CD4-positive, CD25-positive, alpha-beta regulatory T cell (primary cell): Measurements from ENCODE around the gene NDRG2. TPM values are rescaled to one million over a fixed set of nuclear protein-coding genes. Genes with fewer than 3 reads are reported as not detected.

Experiments used
- ATAC-seq, 2 donors: fragments of 150-1000 bp; cut with Tn5 transposase; one replicate each; pipeline ENCODE4 v1.10.0; 2021; ENCODE audit warnings: low read depth in 2 of 2, moderate number of reproducible peaks in 2 of 2, moderate library complexity in 1 of 2
- DNase-seq, 3 donors: peaks; one replicate each; pipeline versions ENCODE4 v3.0.0 to v3.0.0-alpha.2; 2012 to 2022; ENCODE audit warnings: mixed read lengths in 1 of 3
- H3K27ac ChIP-seq: one replicate; pipeline ENCODE4 v1.7.0; 2013; ENCODE audit warnings: mild to moderate bottlenecking, low read length; ENCODE audit not compliant: insufficient read depth, poor library complexity, severe bottlenecking
- H3K27me3 ChIP-seq: one replicate; pipeline ENCODE4 v1.7.0; 2013; ENCODE audit warnings: low read length; ENCODE audit not compliant: control insufficient read depth, insufficient read depth
- H3K36me3 ChIP-seq: one replicate; pipeline ENCODE4 v1.7.0; 2013; ENCODE audit warnings: mild to moderate bottlenecking, low read length, moderate library complexity; ENCODE audit not compliant: control insufficient read depth, insufficient read depth
- H3K4me1 ChIP-seq: 2 replicates; pipeline ENCODE4 v1.7.0; 2013; ENCODE audit warnings: mild to moderate bottlenecking, low read length; ENCODE audit not compliant: insufficient read depth, control insufficient read depth, poor library complexity, severe bottlenecking
- H3K4me3 ChIP-seq: one replicate; pipeline ENCODE4 v1.7.0; 2013; ENCODE audit warnings: low read depth, mild to moderate bottlenecking, low read length, moderate library complexity
- H3K9me3 ChIP-seq, 2 experiments: 1 replicate in 1 of 2; 2 replicates in 1 of 2; pipeline ENCODE4 v1.7.0; 2013; ENCODE audit warnings: low read length in 2 of 2, mild to moderate bottlenecking in 1 of 2, moderate library complexity in 1 of 2; ENCODE audit not compliant: control insufficient read depth in 2 of 2
- H3K27ac Mint-ChIP-seq, 3 donors: one replicate each; pipeline ENCODE4 v1.8.0; 2020 to 2022; ENCODE audit warnings: mild to moderate bottlenecking in 3 of 3, mixed read lengths in 3 of 3, moderate library complexity in 2 of 3
- H3K27me3 Mint-ChIP-seq: one replicate; pipeline ENCODE4 v1.8.0; 2022; ENCODE audit warnings: mild to moderate bottlenecking, mixed read lengths
- H3K36me3 Mint-ChIP-seq: one replicate; pipeline ENCODE4 v1.8.0; 2020; ENCODE audit warnings: mixed read lengths
- H3K4me1 Mint-ChIP-seq, 4 donors: one replicate each; pipeline ENCODE4 v1.8.0; 2020 to 2022; ENCODE audit warnings: mixed read lengths in 4 of 4, mild to moderate bottlenecking in 1 of 4
- H3K4me3 Mint-ChIP-seq, 4 donors: one replicate each; pipeline ENCODE4 v1.8.0; 2020 to 2022; ENCODE audit warnings: mild to moderate bottlenecking in 4 of 4, mixed read lengths in 4 of 4, moderate library complexity in 3 of 4
- H3K9me3 Mint-ChIP-seq, 7 donors: one replicate each; pipeline ENCODE4 v1.8.0; 2020 to 2022; ENCODE audit warnings: mixed read lengths in 7 of 7, mild to moderate bottlenecking in 3 of 7, moderate library complexity in 2 of 7
- polyA plus RNA-seq, 4 donors: library from polyadenylated mRNA; unstranded; fragments of 300-500 nt; fragmentation: Illumina TruSeq; gene quantifications; one replicate each; pipeline ENCODE4 v1.2.3, GENCODE V29; 2021
- total RNA-seq: library from RNA; stranded (reverse); gene quantifications from one replicate; pipeline ENCODE4 v1.2.3, GENCODE V29; 2022

NDRG2 gene
- total and polyA plus RNA-seq, 5 donors from 2014 or later = 13.3 to 19.6 (median 17.2) TPM

GRCh38 chr14:20970647-20970982 is 54.2 kb downstream of the NDRG2 start:
- peak overlapping the region in 2 of 3 donors; percentile 15 to 77 for H3K27ac Mint-ChIP-seq
- no peak overlapping the region for H3K27ac ChIP-seq
- peaks cover 15% of the 10 kb centered on the region for H3K4me1 ChIP-seq
- peaks cover 6 to 12% (median 11%) of the 10 kb centered on the region in 4 donors for H3K4me1 Mint-ChIP-seq
- H3K9me3 ChIP-seq = no peaks in the 10 kb centered on the region
- no peaks in the 10 kb centered on the region for H3K36me3 ChIP-seq
- peaks cover 0 to 2% (median 0%) of the 10 kb centered on the region in 7 donors for H3K9me3 Mint-ChIP-seq
- no peaks in the 10 kb centered on the region for H3K36me3 Mint-ChIP-seq
- peaks cover 56% of the 10 kb centered on the region for H3K27me3 Mint-ChIP-seq
- DNase-seq (no peak), ATAC-seq (no peak)
- peak overlapping the region; percentile 86 to 90 (median 88) for H3K4me3 Mint-ChIP-seq
- peak overlapping the region; percentile 78 for H3K4me3 ChIP-seq
- peaks cover 37% of the 10 kb centered on the region for H3K27me3 ChIP-seq

- no peak overlapping the region for H3K4me3 Mint-ChIP-seq
- peaks cover 0 to 2% (median 0%) of the 10 kb centered on the region in 7 donors for H3K9me3 Mint-ChIP-seq
- H3K27ac Mint-ChIP-seq = no peak overlapping the region
- H3K36me3 Mint-ChIP-seq = no peaks in the 10 kb centered on the region
- H3K27me3 ChIP-seq = peaks cover 42% of the 10 kb centered on the region
- H3K27ac ChIP-seq = no peak overlapping the region
- H3K4me1 Mint-ChIP-seq = peaks cover 6 to 12% (median 11%) of the 10 kb centered on the region in 4 donors
- H3K36me3 ChIP-seq = no peaks in the 10 kb centered on the region
- peaks cover 68% of the 10 kb centered on the region for H3K27me3 Mint-ChIP-seq
- no peak for DNase-seq
- ATAC-seq = no peak
- H3K4me3 ChIP-seq = no peak overlapping the region
- H3K4me1 ChIP-seq = peaks cover 15% of the 10 kb centered on the region
- H3K9me3 ChIP-seq = no peaks in the 10 kb centered on the region
These were observed 55.5 kb downstream of the NDRG2 start for GRCh38 chr14:20969336-20969735.

Other genes starting within 250 kb of the NDRG2 start
- gene RNASE6, start 243.8 kb downstream of the NDRG2 start, total RNA-seq = 1.3 TPM
- gene RNASE6, start 243.8 kb downstream of the NDRG2 start, polyA plus RNA-seq = 1 to 10 TPM in 2 of 4 donors, under 1 TPM in 2; 0.24 to 6.3 (median 0.95) TPM
- not detected for gene RNASE1, start 222.2 kb downstream of the NDRG2 start, total RNA-seq
- gene RNASE1, start 222.2 kb downstream of the NDRG2 start, polyA plus RNA-seq = not detected
- not detected for gene RNASE3, start 133.7 kb downstream of the NDRG2 start, total RNA-seq
- gene RNASE3, start 133.7 kb downstream of the NDRG2 start, polyA plus RNA-seq = not detected
- gene RNASE2, start 69.6 kb downstream of the NDRG2 start, total RNA-seq = not detected
- under 1 TPM in 2 of 4 donors, not detected in 2; 0.29 to 0.70 TPM for gene RNASE2, start 69.6 kb downstream of the NDRG2 start, polyA plus RNA-seq
- 75.9 TPM for gene METTL17, start 35.1 kb downstream of the NDRG2 start, total RNA-seq
- gene METTL17, start 35.1 kb downstream of the NDRG2 start, polyA plus RNA-seq = 10 to 100 TPM; 37.3 to 52.2 (median 42.8) TPM
- gene SLC39A2, start 25.8 kb downstream of the NDRG2 start, total RNA-seq = not detected
- not detected for gene SLC39A2, start 25.8 kb downstream of the NDRG2 start, polyA plus RNA-seq
- not detected for gene TPPP2, start 5.2 kb upstream of the NDRG2 start, total RNA-seq
- not detected for gene TPPP2, start 5.2 kb upstream of the NDRG2 start, polyA plus RNA-seq
- gene RNASE13, start 9.7 kb upstream of the NDRG2 start, total RNA-seq = not detected
- not detected for gene RNASE13, start 9.7 kb upstream of the NDRG2 start, polyA plus RNA-seq
- not detected for gene RNASE7, start 17.3 kb upstream of the NDRG2 start, total RNA-seq
- gene RNASE7, start 17.3 kb upstream of the NDRG2 start, polyA plus RNA-seq = not detected
- not detected for gene RNASE8, start 32.8 kb upstream of the NDRG2 start, total RNA-seq
- gene RNASE8, start 32.8 kb upstream of the NDRG2 start, polyA plus RNA-seq = not detected
- 7.4 TPM for gene ARHGEF40, start 45.2 kb upstream of the NDRG2 start, total RNA-seq
- gene ARHGEF40, start 45.2 kb upstream of the NDRG2 start, polyA plus RNA-seq = under 1 TPM in 2 of 4 donors, not detected in 2; 0.07 to 0.64 TPM
- gene ZNF219, start 73.6 kb upstream of the NDRG2 start, total RNA-seq = 5.0 TPM
- gene ZNF219, start 73.6 kb upstream of the NDRG2 start, polyA plus RNA-seq = 1 to 10 TPM; 1.1 to 1.9 (median 1.3) TPM
- not detected for gene TMEM253, start 76.0 kb upstream of the NDRG2 start, total RNA-seq
- not detected for gene TMEM253, start 76.0 kb upstream of the NDRG2 start, polyA plus RNA-seq
- gene OR5AU1, start 131.0 kb upstream of the NDRG2 start, total RNA-seq = not detected
- not detected for gene OR5AU1, start 131.0 kb upstream of the NDRG2 start, polyA plus RNA-seq
- 582 TPM for gene HNRNPC, start 244.4 kb upstream of the NDRG2 start, total RNA-seq
- gene HNRNPC, start 244.4 kb upstream of the NDRG2 start, polyA plus RNA-seq = 100 to 1,000 TPM; 752 to 840 (median 794) TPM